Body of pancreas (tissue), 4 donors: Measurements from ENCODE around the gene AFF3.

Source experiments
- POLR2A ChIP-seq, 3 donors: fragments of 450-650 bp; IDR thresholded peaks; one replicate each; pipeline ENCODE4 v1.6.1; 2016; ENCODE audit warnings: antibody characterized with exemption in 3 of 3, mild to moderate bottlenecking in 2 of 3
- TF ChIP-seq, protein P1 (sequence below), 7 experiments: fragments of 450-650 bp in 4 of 7; fragments of 200-600 bp in 3 of 7; sonication (generic) in 3 of 7; IDR thresholded peaks; one replicate each; pipeline ENCODE4 v1.5.1; 2016 to 2019; ENCODE audit warnings: antibody characterized with exemption in 7 of 7

- TF ChIP-seq, protein P1, sequence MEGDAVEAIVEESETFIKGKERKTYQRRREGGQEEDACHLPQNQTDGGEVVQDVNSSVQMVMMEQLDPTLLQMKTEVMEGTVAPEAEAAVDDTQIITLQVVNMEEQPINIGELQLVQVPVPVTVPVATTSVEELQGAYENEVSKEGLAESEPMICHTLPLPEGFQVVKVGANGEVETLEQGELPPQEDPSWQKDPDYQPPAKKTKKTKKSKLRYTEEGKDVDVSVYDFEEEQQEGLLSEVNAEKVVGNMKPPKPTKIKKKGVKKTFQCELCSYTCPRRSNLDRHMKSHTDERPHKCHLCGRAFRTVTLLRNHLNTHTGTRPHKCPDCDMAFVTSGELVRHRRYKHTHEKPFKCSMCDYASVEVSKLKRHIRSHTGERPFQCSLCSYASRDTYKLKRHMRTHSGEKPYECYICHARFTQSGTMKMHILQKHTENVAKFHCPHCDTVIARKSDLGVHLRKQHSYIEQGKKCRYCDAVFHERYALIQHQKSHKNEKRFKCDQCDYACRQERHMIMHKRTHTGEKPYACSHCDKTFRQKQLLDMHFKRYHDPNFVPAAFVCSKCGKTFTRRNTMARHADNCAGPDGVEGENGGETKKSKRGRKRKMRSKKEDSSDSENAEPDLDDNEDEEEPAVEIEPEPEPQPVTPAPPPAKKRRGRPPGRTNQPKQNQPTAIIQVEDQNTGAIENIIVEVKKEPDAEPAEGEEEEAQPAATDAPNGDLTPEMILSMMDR (IDR thresholded peaks at IDR 0.05), result no peak
- no peak for TF ChIP-seq POLR2A (IDR thresholded peaks at IDR 0.05)
These were observed 508.2 kb downstream of the AFF3 start for GRCh38 chr2:99634234-99634633.
